Measurements from ENCODE around the gene GINS1. TPM values are rescaled to one million over a fixed set of nuclear protein-coding genes. Genes with fewer than 3 reads are reported as not detected.

The GINS1 gene
- polyA plus RNA-seq, 1 experiment = 2.7 TPM

DNA sequence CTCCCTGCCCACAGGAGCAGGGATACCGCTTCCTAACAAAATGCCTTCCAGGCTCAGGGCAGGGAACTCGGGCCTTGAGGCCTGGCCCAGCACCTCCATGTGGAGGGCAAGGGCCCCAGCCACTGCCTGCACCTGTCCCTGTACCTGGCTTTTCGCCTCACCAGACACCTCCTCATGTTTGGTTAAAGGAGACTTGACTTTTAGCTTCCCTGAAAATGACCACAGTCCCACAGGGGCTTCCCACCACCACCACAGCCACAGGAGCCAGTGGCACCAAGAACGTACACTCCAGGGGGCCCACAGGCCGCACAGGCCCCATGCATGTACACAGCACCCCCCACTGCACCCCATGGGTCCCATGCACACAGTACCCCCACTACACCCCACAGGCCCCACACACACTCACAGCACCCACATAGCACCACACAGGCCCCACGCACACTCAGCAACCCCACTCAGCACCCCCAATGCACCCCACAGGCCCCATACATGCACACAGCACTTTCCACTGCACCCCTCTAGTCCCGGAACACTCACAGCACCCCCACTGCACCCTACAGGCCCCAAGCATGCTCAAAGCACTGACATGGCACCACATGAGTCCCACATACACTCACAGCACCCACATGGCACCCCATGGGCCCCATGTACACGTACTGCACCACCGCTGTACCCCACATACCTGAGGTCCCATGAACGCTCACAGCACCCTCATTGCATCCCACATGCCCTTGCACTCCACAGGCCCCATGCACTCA, 86.5 kb downstream of the GINS1 start:
- TF ChIP-seq, protein P1, sequence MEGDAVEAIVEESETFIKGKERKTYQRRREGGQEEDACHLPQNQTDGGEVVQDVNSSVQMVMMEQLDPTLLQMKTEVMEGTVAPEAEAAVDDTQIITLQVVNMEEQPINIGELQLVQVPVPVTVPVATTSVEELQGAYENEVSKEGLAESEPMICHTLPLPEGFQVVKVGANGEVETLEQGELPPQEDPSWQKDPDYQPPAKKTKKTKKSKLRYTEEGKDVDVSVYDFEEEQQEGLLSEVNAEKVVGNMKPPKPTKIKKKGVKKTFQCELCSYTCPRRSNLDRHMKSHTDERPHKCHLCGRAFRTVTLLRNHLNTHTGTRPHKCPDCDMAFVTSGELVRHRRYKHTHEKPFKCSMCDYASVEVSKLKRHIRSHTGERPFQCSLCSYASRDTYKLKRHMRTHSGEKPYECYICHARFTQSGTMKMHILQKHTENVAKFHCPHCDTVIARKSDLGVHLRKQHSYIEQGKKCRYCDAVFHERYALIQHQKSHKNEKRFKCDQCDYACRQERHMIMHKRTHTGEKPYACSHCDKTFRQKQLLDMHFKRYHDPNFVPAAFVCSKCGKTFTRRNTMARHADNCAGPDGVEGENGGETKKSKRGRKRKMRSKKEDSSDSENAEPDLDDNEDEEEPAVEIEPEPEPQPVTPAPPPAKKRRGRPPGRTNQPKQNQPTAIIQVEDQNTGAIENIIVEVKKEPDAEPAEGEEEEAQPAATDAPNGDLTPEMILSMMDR (IDR thresholded peaks at IDR 0.05; ENCODE audit: insufficient read depth, low read depth, low read length) = no peak
- H3K4me3 ChIP-seq (ENCODE audit: low read depth, low read length) = no peak overlapping the region
- H3K36me3 ChIP-seq (ENCODE audit: control insufficient read depth, insufficient read depth, low read length) = peaks cover 8% of the 10 kb centered on the region
- no peak for DNase-seq (ENCODE audit: low read depth)
- H3K27me3 ChIP-seq (ENCODE audit: control insufficient read depth, insufficient read depth, low read length) = no peaks in the 10 kb centered on the region
- ChIA-PET POLR2A (no interaction called here), CTCF (interaction anchor here (0.8 kb wide), 1 partner anchor 14 kb away, joined by 3 read pairs; no protein-coding TSS in a partner anchor)

DNA sequence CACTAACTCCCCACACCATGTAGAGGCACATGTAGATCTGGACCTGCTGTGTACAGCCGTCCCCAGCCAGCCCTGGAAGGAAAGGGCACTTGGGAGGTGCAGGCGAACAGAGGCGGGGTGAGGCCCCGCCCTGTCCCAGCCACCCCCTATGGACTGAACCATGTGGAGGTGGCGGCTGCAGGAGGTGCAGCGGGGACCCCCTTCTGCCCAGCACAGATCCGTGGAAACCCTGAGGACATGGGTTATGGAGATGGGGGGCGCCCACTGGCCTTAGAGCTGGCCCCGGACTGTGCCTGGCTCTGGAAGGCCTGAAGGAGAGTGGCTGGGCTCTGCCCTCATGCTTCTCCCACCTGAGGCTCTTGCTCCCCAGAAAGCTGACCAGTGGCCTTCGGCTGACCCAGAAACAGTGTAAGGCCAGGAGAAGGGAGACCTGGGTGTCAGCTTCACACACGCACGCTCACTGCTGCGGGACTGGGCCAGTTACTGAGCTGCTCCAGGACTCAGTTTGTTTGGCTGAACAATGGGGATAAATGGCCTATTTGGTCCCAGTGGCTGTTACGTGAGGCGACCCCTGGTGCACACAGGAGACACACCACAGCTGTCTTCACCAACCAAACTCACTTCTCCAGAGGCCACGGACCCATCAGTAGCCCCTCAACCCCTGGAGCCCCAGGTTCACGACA, 87.2 kb downstream of the GINS1 start:
- no peak for DNase-seq (ENCODE audit: low read depth)
- H3K27me3 ChIP-seq (ENCODE audit: control insufficient read depth, insufficient read depth, low read length) = no peaks in the 10 kb centered on the region
- no peak overlapping the region for H3K4me3 ChIP-seq (ENCODE audit: low read depth, low read length)
- peaks cover 4% of the 10 kb centered on the region for H3K36me3 ChIP-seq (ENCODE audit: control insufficient read depth, insufficient read depth, low read length)
- POLR2A ChIA-PET = no interaction called here
- CTCF ChIA-PET = no interaction called here
- TF ChIP-seq, protein P1 (IDR thresholded peaks at IDR 0.05; ENCODE audit: insufficient read depth, low read depth, low read length) = no peak

DNA sequence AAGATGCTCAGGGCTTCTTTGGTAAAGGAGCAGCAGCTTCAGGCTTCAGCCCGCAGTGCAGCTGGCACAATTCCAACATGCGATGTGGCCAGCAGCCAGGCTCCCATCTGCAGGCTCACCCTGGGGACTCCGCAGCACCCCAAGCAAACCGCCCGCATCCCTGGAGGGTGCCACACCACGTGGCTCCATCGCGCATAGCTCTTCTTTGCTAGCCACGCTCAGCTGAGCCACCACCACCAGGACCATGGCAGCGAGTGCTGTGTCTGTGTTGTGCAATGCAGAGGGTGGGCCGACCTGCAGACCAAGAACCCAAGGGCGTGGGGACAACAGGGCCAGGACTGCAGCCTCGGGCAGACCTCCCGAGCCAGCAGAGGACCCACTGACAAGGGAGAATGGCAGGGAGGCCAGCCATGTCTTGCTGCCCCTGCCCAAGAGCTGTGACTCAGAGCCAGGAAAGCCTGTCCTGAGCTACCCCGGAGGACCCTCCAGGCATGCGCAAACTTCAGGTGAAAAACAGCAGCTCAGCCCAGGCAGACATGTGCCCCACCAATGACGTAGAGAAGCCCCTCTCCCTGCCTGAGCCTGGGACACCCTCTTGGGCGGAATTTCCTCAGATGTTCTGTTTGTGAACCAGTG, 87.8 kb downstream of the GINS1 start:
- H3K27me3 ChIP-seq (ENCODE audit: control insufficient read depth, insufficient read depth, low read length) = no peaks in the 10 kb centered on the region
- ChIA-PET CTCF (no interaction called here), POLR2A (no interaction called here)
- DNase-seq (ENCODE audit: low read depth) = no peak
- peaks cover 2% of the 10 kb centered on the region; the same call in 1 of the 2 replicates for H3K36me3 ChIP-seq (ENCODE audit: control insufficient read depth, insufficient read depth, low read length)
- TF ChIP-seq, protein P1 (IDR thresholded peaks at IDR 0.05; ENCODE audit: insufficient read depth, low read depth, low read length) = no peak
- H3K4me3 ChIP-seq (ENCODE audit: low read depth, low read length) = no peak overlapping the region

DNA sequence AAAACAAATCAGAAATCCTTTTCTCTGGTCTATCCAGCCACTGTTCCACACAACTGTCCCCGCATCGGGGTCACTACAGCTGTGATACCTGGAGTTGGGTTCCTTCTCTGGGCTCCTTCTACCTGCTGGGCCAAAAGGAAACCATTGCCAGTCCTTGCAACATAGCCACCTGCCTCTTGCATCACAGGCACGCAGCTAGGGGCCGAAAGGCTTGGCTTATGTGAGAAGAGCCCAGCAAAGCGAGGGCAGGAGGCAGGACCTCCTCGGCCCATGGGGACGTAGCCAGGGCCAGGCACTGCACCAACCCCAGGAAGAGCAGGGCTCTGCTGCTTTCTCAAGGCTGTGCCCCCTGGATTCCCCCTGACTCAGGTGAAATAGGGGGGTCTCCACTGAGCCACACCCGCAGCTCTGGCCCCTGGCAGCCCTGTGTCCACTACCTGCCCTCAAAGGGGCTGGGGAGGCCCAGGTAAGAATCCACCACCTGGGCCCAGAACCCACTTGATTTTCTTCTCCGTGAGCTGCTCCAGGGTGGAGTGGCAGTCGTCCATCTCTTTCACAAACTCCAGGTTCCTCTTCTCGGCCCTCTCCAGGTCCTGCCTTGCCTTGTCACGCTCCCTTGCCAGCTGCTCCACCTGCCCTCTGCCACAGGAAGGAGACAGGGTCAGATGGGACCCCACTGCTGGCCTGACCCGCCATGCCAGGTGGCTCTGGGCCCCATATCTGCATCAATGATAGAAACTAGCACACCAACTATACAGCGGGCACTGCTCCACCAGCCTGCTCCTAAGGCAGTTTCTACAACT, 88.9 kb downstream of the GINS1 start:
- CTCF ChIA-PET = interaction anchor here (1.1 kb wide), 2 partner anchors 10 to 13 kb away, joined by 3 read pairs; no protein-coding TSS in a partner anchor
- no peak for DNase-seq (ENCODE audit: low read depth)
- Histone ChIP-seq H3K36me3 (ENCODE audit: control insufficient read depth, insufficient read depth, low read length) (peaks cover 2% of the 10 kb centered on the region; the same call in 1 of the 2 replicates), H3K4me3 (ENCODE audit: low read depth, low read length) (no peak overlapping the region), H3K27me3 (ENCODE audit: control insufficient read depth, insufficient read depth, low read length) (no peaks in the 10 kb centered on the region)
- POLR2A ChIA-PET = no interaction called here
- TF ChIP-seq, protein P1 (IDR thresholded peaks at IDR 0.05; ENCODE audit: insufficient read depth, low read depth, low read length) = no peak
